Natural killer cell treated with Interleukin-12 subunit alpha and Interleukin-12 subunit beta and Interleukin-15 and Interleukin-18, amount 100 ng/mL, for 72 hours (primary cell): ENCODE results near the gene SLC2A2. TPM values are rescaled to one million over a fixed set of nuclear protein-coding genes. Genes with fewer than 3 reads are reported as not detected.
"Not testable (repeated sequence)": the region's sequence is repeated elsewhere in the genome, so short reads cannot be mapped to it uniquely, and the experiment has no call there.

Experiments used
- ATAC-seq, 2 donors: fragments of 150-1000 bp; cut with Tn5 transposase in 1 of 2; sonication (Bioruptor Pico), chemical (Tn5 transposase) in 1 of 2; 2 replicates each; pipeline ENCODE4 v1.10.0; 2021
- DNase-seq: peaks from one replicate; pipeline ENCODE4 v3.0.0; 2022; ENCODE audit warnings: low spot score
- H3K27ac Mint-ChIP-seq, 2 donors: 1 replicate in 1 of 2; 2 replicates in 1 of 2; pipeline ENCODE4 v1.8.0; 2022; ENCODE audit warnings: mixed read lengths in 2 of 2, mild to moderate bottlenecking in 1 of 2, moderate library complexity in 1 of 2
- H3K27me3 Mint-ChIP-seq, 2 donors: 1 replicate in 1 of 2; 2 replicates in 1 of 2; pipeline ENCODE4 v1.8.0; 2022; ENCODE audit warnings: mixed read lengths in 2 of 2
- H3K36me3 Mint-ChIP-seq: one replicate; pipeline ENCODE4 v1.8.0; 2022; ENCODE audit warnings: mixed read lengths
- H3K4me1 Mint-ChIP-seq, 2 donors: 1 replicate in 1 of 2; 2 replicates in 1 of 2; pipeline ENCODE4 v1.8.0; 2022; ENCODE audit warnings: low read depth in 2 of 2, mixed read lengths in 2 of 2, mild to moderate bottlenecking in 1 of 2
- H3K4me3 Mint-ChIP-seq: one replicate; pipeline ENCODE4 v1.8.0; 2022; ENCODE audit warnings: mixed read lengths
- H3K9me3 Mint-ChIP-seq: 2 replicates; pipeline ENCODE4 v1.8.0; 2022; ENCODE audit warnings: mixed read lengths
- total RNA-seq, 2 donors: library from RNA; stranded (reverse); gene quantifications; one replicate each; pipeline ENCODE4 v1.2.3, GENCODE V29; 2022

Gene SLC2A2
- total RNA-seq, 2 donors from 2014 or later: not detected

DNA sequence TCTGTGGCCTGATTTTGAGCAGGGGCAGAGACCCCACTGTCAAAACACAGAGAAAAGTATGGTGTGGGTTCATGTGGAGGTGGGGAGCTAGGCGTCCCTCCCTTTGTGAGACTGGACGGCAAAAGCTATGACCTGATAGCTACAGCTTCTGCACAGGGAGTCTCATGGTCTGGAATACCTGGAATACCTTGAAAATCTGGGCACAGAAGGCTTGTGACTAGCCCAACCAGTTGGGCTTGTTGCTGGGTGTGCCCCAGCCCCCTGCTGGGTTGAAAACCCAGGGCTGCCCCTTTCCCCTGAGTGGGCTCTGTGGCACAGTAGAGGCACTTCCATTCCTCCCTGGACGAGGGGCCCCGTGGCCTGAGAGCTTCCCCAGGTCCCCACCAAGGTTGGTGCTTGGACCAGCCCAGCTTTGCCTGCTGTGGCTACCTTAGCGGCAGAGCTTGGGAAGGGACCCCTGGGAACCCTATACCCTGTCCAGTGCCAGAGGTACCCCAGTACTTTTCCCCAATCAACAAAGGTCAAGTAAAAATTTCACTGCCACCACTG, 37.3 kb downstream of the SLC2A2 start:
- peaks cover 4% of the 10 kb centered on the region for H3K36me3 Mint-ChIP-seq
- H3K9me3 Mint-ChIP-seq: no peaks in the 10 kb centered on the region
- no peak overlapping the region for H3K27ac Mint-ChIP-seq
- DNase-seq (no peak), ATAC-seq (no peak)
- H3K27me3 Mint-ChIP-seq: peaks cover 33 to 56% of the 10 kb centered on the region in 2 donors
- H3K4me3 Mint-ChIP-seq: no peak overlapping the region
- H3K4me1 Mint-ChIP-seq: no peaks in the 10 kb centered on the region

DNA sequence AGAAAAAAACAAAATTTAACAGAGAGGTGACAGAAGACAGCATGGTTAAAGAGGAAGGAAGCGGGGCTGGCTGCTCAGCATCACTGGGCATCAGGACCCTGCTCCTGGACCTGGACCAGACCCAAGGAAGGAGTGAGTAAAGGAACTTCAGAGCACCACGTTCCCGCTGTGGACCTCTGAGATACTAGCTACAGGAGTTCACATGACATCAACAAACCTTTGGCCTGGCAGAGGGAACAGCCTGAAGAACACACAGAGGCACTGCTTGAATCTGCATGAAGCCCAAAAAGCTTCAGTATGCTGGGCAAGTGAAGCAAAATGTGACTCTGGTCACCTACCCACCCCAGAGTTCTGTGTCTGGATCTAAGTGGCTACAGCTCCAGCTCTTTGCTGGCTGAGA, 38.1 kb downstream of the SLC2A2 start:
- Mint-ChIP-seq H3K36me3 (peaks cover 4% of the 10 kb centered on the region), H3K27ac (no peak overlapping the region), H3K9me3 (no peaks in the 10 kb centered on the region), H3K4me3 (no peak overlapping the region), H3K27me3 (peaks cover 36 to 61% of the 10 kb centered on the region in 2 donors), H3K4me1 (no peaks in the 10 kb centered on the region)
- DNase-seq (no peak), ATAC-seq (no peak)

- H3K4me3 Mint-ChIP-seq: no peak overlapping the region
- ATAC-seq (no peak), DNase-seq (no peak)
- H3K27ac Mint-ChIP-seq: no peak overlapping the region
- H3K27me3 Mint-ChIP-seq: peaks cover 23 to 42% of the 10 kb centered on the region in 2 donors
- H3K9me3 Mint-ChIP-seq: no peaks in the 10 kb centered on the region
- no peaks in the 10 kb centered on the region for H3K4me1 Mint-ChIP-seq
- peaks cover 4% of the 10 kb centered on the region for H3K36me3 Mint-ChIP-seq
These were observed 41.2 kb downstream of the SLC2A2 start for GRCh38 chr3:170985304-170985703.

- no peak overlapping the region for H3K27ac Mint-ChIP-seq
- DNase-seq (no peak), ATAC-seq (no peak)
- H3K27me3 Mint-ChIP-seq: peaks cover 16 to 37% of the 10 kb centered on the region in 2 donors
- no peaks in the 10 kb centered on the region for H3K4me1 Mint-ChIP-seq
- H3K4me3 Mint-ChIP-seq: no peak overlapping the region
- no peaks in the 10 kb centered on the region for H3K36me3 Mint-ChIP-seq
- H3K9me3 Mint-ChIP-seq: no peaks in the 10 kb centered on the region
These were observed 43.8 kb downstream of the SLC2A2 start for GRCh38 chr3:170982733-170983132.

GRCh38 chr3:170980399-170980798, 46.1 kb downstream of the SLC2A2 start:
- Mint-ChIP-seq H3K4me1 (no peaks in the 10 kb centered on the region), H3K36me3 (no peaks in the 10 kb centered on the region), H3K27ac (no peak overlapping the region), H3K9me3 (no peaks in the 10 kb centered on the region), H3K27me3 (peaks cover 7 to 34% of the 10 kb centered on the region in 2 donors), H3K4me3 (no peak overlapping the region)
- DNase-seq: no peak
- ATAC-seq: no peak

GRCh38 chr3:170977949-170978745, 48.4 kb downstream of the SLC2A2 start:
- DNase-seq: no peak
- Mint-ChIP-seq H3K36me3 (no peaks in the 10 kb centered on the region), H3K9me3 (no peaks in the 10 kb centered on the region), H3K27ac (no peak overlapping the region), H3K27me3 (peaks cover 15 to 27% of the 10 kb centered on the region in 2 donors), H3K4me3 (no peak overlapping the region), H3K4me1 (no peaks in the 10 kb centered on the region)
- no peak for ATAC-seq

GRCh38 chr3:170976190-170976519, 50.4 kb downstream of the SLC2A2 start:
- DNase-seq (no peak), ATAC-seq (no peak)
- Mint-ChIP-seq H3K27me3 (peaks cover 24 to 40% of the 10 kb centered on the region in 2 donors), H3K36me3 (no peaks in the 10 kb centered on the region), H3K27ac (no peak overlapping the region), H3K9me3 (no peaks in the 10 kb centered on the region), H3K4me1 (no peaks in the 10 kb centered on the region), H3K4me3 (no peak overlapping the region)

DNA sequence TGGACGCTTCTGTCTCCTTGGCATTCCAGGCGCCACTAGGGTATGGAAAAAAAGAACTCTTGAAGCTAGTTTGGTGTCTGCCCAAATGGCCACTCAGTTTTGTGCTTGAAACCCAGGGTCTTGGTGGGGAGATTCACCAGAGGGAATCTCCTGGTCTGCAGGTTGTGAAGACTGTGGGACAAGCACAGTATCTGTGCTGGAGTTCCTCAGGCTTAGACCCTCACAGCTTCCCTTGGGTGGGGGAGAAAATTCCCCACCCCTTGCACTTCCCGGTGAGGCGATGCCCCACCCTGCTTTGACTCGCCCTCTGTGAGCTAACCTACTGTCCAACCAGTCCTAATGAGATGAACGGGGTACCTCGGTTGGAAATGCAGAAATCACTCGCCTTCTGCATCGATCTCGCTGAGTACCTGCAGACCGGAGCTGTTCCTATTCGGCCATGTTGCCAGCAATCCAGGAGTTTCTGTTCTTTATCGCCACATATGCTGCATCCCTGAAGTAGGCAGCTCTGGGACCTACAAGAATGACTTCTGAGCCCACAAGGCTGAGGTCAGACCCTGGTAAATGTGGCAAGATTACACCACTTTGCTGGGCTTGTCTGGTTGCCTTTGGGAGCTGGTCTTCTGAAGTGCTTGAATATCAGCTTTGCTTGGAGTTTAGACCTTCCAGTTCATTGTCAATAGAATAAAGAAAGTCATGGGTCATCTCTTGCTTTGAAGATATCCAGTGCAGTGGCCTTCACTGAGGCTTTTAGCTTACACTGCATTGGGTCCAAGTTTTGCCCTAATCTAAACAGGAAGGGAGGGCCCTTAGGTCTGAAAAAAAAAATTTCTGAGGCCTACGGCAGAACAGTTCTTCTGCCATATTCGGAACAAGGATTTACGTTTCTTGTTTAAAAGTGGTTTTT, 51.0 kb downstream of the SLC2A2 start:
- no peak overlapping the region for H3K27ac Mint-ChIP-seq
- DNase-seq: no peak
- no peaks in the 10 kb centered on the region for H3K9me3 Mint-ChIP-seq
- no peak for ATAC-seq
- H3K4me3 Mint-ChIP-seq: no peak overlapping the region
- peaks cover 24 to 40% of the 10 kb centered on the region in 2 donors for H3K27me3 Mint-ChIP-seq
- H3K36me3 Mint-ChIP-seq: no peaks in the 10 kb centered on the region
- no peaks in the 10 kb centered on the region for H3K4me1 Mint-ChIP-seq

- DNase-seq: no peak
- Mint-ChIP-seq H3K27ac (no peak overlapping the region), H3K36me3 (no peaks in the 10 kb centered on the region), H3K4me3 (no peak overlapping the region), H3K9me3 (no peaks in the 10 kb centered on the region), H3K4me1 (no peaks in the 10 kb centered on the region), H3K27me3 (peaks cover 24 to 33% of the 10 kb centered on the region in 2 donors)
- no peak for ATAC-seq
These were observed 51.6 kb downstream of the SLC2A2 start for GRCh38 chr3:170974872-170975271.

DNA sequence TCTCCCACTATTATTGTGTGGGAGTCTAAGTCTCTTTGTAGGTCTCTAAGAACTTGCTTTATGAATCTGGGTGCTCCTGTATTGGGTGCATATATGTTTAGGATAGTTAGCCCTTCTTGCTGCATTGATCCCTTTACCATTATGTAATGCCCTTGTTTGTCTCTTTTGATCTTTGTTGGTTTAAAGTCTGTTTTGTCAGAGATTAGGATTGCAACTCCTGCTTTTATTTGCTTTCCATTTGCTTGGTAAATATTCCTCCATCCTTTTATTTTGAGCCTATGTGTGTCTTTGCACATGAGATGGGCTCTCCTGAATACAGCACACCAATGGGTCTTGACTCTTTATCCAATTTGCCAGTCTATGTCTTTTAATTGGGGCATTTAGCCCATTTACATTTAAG, 53.6 kb downstream of the SLC2A2 start:
- H3K4me3 Mint-ChIP-seq, H3K36me3 Mint-ChIP-seq, H3K4me1 Mint-ChIP-seq, ATAC-seq, H3K27ac Mint-ChIP-seq, H3K9me3 Mint-ChIP-seq, DNase-seq: not testable (repeated sequence)
- H3K27me3 Mint-ChIP-seq: peaks cover 21 to 32% of the 10 kb centered on the region in 2 donors

- Mint-ChIP-seq H3K4me3 (no peak overlapping the region), H3K9me3 (no peaks in the 10 kb centered on the region), H3K4me1 (peaks cover 0 to 3% of the 10 kb centered on the region in 2 donors), H3K36me3 (no peaks in the 10 kb centered on the region), H3K27ac (no peak overlapping the region), H3K27me3 (peaks cover 4 to 8% of the 10 kb centered on the region in 2 donors)
- ATAC-seq: no peak
- no peak for DNase-seq
These were observed 59.4 kb downstream of the SLC2A2 start for GRCh38 chr3:170967126-170967525.

- ATAC-seq: no peak
- Mint-ChIP-seq H3K4me3 (no peak overlapping the region), H3K27me3 (peaks cover 2 to 3% of the 10 kb centered on the region in 2 donors), H3K27ac (no peak overlapping the region), H3K36me3 (no peaks in the 10 kb centered on the region), H3K4me1 (peaks cover 0 to 6% of the 10 kb centered on the region in 2 donors), H3K9me3 (no peaks in the 10 kb centered on the region)
- no peak for DNase-seq
These were observed 60.0 kb downstream of the SLC2A2 start for GRCh38 chr3:170966495-170966894.

DNA sequence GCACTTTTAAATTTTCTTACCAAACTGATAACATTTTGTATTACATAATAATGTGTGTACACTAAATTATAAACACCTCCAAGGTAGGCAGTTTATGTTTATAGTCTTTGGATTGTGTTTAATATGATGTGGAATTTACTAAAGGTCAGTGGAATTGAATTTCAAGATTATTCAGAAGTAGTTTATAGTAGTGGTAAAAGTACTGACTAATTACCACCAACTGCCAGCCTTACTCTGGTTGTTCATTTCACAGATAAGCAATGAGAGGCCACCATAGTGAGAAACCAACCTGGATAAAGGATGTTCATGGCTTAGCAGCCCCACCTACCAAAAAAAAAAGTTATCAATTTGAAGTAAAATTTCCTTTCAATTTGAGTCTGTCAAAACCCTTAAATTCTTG, 64.1 kb downstream of the SLC2A2 start:
- Mint-ChIP-seq H3K4me1 (peaks cover 0 to 6% of the 10 kb centered on the region in 2 donors), H3K4me3 (no peak overlapping the region), H3K27me3 (peaks cover 3 to 17% of the 10 kb centered on the region in 2 donors), H3K27ac (no peak overlapping the region), H3K36me3 (no peaks in the 10 kb centered on the region), H3K9me3 (no peaks in the 10 kb centered on the region)
- DNase-seq: no peak
- no peak for ATAC-seq
